Measurements from ENCODE around the gene CSGALNACT2. TPM values are rescaled to one million over a fixed set of nuclear protein-coding genes. Genes with fewer than 3 reads are reported as not detected.

Gene CSGALNACT2
- total and polyA plus RNA-seq, 2 experiments from 2014 or later, result 7.7 to 13.9 TPM

GRCh38 chr10:43204943-43205671, 66.9 kb downstream of the CSGALNACT2 start:
- H3K4me2 ChIP-seq, result no peak overlapping the region
- no peaks in the 10 kb centered on the region for H4K20me1 ChIP-seq (ENCODE audit: insufficient read depth, poor library complexity, severe bottlenecking)
- no peaks in the 10 kb centered on the region for H3K27me3 ChIP-seq
- no peak overlapping the region for H3K4me3 ChIP-seq
- H3K36me3 ChIP-seq (replicated peaks; ENCODE audit: insufficient read depth, low read depth), result no peaks in the 10 kb centered on the region
- WGBS (ENCODE audit: low lambda C conversion rate, missing lambda C conversion rate), result 69% methylated on average over 11 of the region's 11 CpGs
- TF ChIP-seq CTCF (IDR thresholded peaks at IDR 0.05; ENCODE audit: poor library complexity) (peak; percentile 60), EZH2phosphoT487 (IDR thresholded peaks at IDR 0.05; ENCODE audit: low read depth, severe bottlenecking, unreplicated experiment) (no peak), EZH2 (IDR thresholded peaks at IDR 0.05; ENCODE audit: borderline replicate concordance) (no peak)
- H3K79me2 ChIP-seq, result no peaks in the 10 kb centered on the region
- H3K9me3 ChIP-seq (ENCODE audit: low read depth), result no peaks in the 10 kb centered on the region
- no peaks in the 10 kb centered on the region for H3K9me2 ChIP-seq (replicated peaks; ENCODE audit: insufficient read depth)
- H3K27ac ChIP-seq, result no peak overlapping the region
- DNase-seq (ENCODE audit: low spot score), result peak; percentile 73
- H2AFZ ChIP-seq, result no peak overlapping the region
- H3K4me1 ChIP-seq (ENCODE audit: insufficient read depth), result peaks cover 6% of the 10 kb centered on the region

GRCh38 chr10:43205681-43206390, 67.6 kb downstream of the CSGALNACT2 start:
- no peak for DNase-seq (ENCODE audit: low spot score)
- Histone ChIP-seq H3K4me1 (ENCODE audit: insufficient read depth) (peaks cover 6% of the 10 kb centered on the region), H3K79me2 (no peaks in the 10 kb centered on the region), H3K9me3 (ENCODE audit: low read depth) (no peaks in the 10 kb centered on the region), H3K27me3 (no peaks in the 10 kb centered on the region), H3K36me3 (replicated peaks; ENCODE audit: insufficient read depth, low read depth) (no peaks in the 10 kb centered on the region), H3K4me2 (no peak overlapping the region), H4K20me1 (ENCODE audit: insufficient read depth, poor library complexity, severe bottlenecking) (no peaks in the 10 kb centered on the region), H2AFZ (no peak overlapping the region), H3K9me2 (replicated peaks; ENCODE audit: insufficient read depth) (no peaks in the 10 kb centered on the region), H3K27ac (no peak overlapping the region), H3K4me3 (no peak overlapping the region)
- TF ChIP-seq EZH2phosphoT487 (IDR thresholded peaks at IDR 0.05; ENCODE audit: low read depth, severe bottlenecking, unreplicated experiment) (no peak), CTCF (IDR thresholded peaks at IDR 0.05; ENCODE audit: poor library complexity) (no peak), EZH2 (IDR thresholded peaks at IDR 0.05; ENCODE audit: borderline replicate concordance) (no peak)
- 96% methylated on average over 17 of the region's 20 CpGs for WGBS (ENCODE audit: low lambda C conversion rate, missing lambda C conversion rate)

- H4K20me1 ChIP-seq (ENCODE audit: insufficient read depth, poor library complexity, severe bottlenecking), result no peaks in the 10 kb centered on the region
- no peak for TF ChIP-seq EZH2phosphoT487 (IDR thresholded peaks at IDR 0.05; ENCODE audit: low read depth, severe bottlenecking, unreplicated experiment)
Observed at GRCh38 chr10:43206391-43207235, 68.4 kb downstream of the CSGALNACT2 start.

More at GRCh38 chr10:43206391-43207235, 68.4 kb downstream of the CSGALNACT2 start:
- H3K9me2 ChIP-seq (replicated peaks; ENCODE audit: insufficient read depth), result no peaks in the 10 kb centered on the region
- no peak for DNase-seq (ENCODE audit: low spot score)
- H3K27ac ChIP-seq, result no peak overlapping the region
- no peaks in the 10 kb centered on the region for H3K9me3 ChIP-seq (ENCODE audit: low read depth)
- no peak overlapping the region for H3K4me3 ChIP-seq
- H3K36me3 ChIP-seq (replicated peaks; ENCODE audit: insufficient read depth, low read depth), result no peaks in the 10 kb centered on the region
- H3K27me3 ChIP-seq, result no peaks in the 10 kb centered on the region
- no peak overlapping the region for H2AFZ ChIP-seq
- H3K79me2 ChIP-seq, result no peaks in the 10 kb centered on the region
- WGBS (ENCODE audit: low lambda C conversion rate, missing lambda C conversion rate), result 93% methylated on average over 13 of the region's 13 CpGs
- no peak overlapping the region for H3K4me2 ChIP-seq
- H3K4me1 ChIP-seq (ENCODE audit: insufficient read depth), result peaks cover 6% of the 10 kb centered on the region
